SKM-1 treated with dmso at 0.1 percent for 144 hours (cell line): Measurements from ENCODE around the gene IFNAR2.
"Not testable (repeated sequence)": the region's sequence is repeated elsewhere in the genome, so short reads cannot be mapped to it uniquely, and the experiment has no call there.

Source experiments
- DNase-seq: peaks from one replicate; lab custom pipeline; 2025; ENCODE audit not compliant: unreplicated experiment; lab: John Stamatoyannopoulos, UW

The IFNAR2 gene

GRCh38 chr21:33214056-33214455, 15.7 kb upstream of the IFNAR2 start:
- DNase-seq, result no peak

GRCh38 chr21:33217138-33217520, 12.6 kb upstream of the IFNAR2 start:
- DNase-seq, result no peak

GRCh38 chr21:33219300-33219699, 10.4 kb upstream of the IFNAR2 start:
- no peak for DNase-seq

GRCh38 chr21:33219954-33220353, 9.8 kb upstream of the IFNAR2 start:
- DNase-seq, result no peak

GRCh38 chr21:33225376-33225775, 4.4 kb upstream of the IFNAR2 start:
- not testable (repeated sequence) for DNase-seq

GRCh38 chr21:33228455-33228854, 1.3 kb upstream of the IFNAR2 start:
- no peak for DNase-seq

- DNase-seq, result no peak
Observed at GRCh38 chr21:33229099-33229783, 497 bp upstream of the IFNAR2 start.

- DNase-seq, result no peak
Observed at GRCh38 chr21:33230545-33231324, 997 bp downstream of the IFNAR2 start.

GRCh38 chr21:33231526-33231925, 1.8 kb downstream of the IFNAR2 start:
- no peak for DNase-seq

GRCh38 chr21:33232291-33233034, 2.7 kb downstream of the IFNAR2 start:
- DNase-seq, result no peak

GRCh38 chr21:33234635-33235520, 5.1 kb downstream of the IFNAR2 start:
- no peak for DNase-seq

GRCh38 chr21:33236013-33236686, 6.4 kb downstream of the IFNAR2 start:
- no peak for DNase-seq

GRCh38 chr21:33236766-33237165, 7.0 kb downstream of the IFNAR2 start:
- DNase-seq, result no peak

- DNase-seq, result no peak
Observed at GRCh38 chr21:33237486-33237885, 7.7 kb downstream of the IFNAR2 start.

GRCh38 chr21:33238146-33238545, 8.4 kb downstream of the IFNAR2 start:
- no peak for DNase-seq

- no peak for DNase-seq
Observed at GRCh38 chr21:33238565-33239255, 9.0 kb downstream of the IFNAR2 start.

- not testable (repeated sequence) for DNase-seq
Observed at GRCh38 chr21:33239559-33240127, 9.9 kb downstream of the IFNAR2 start.

- no peak for DNase-seq
Observed at GRCh38 chr21:33240404-33240803, 10.7 kb downstream of the IFNAR2 start.

- DNase-seq, result no peak
Observed at GRCh38 chr21:33241846-33242245, 12.1 kb downstream of the IFNAR2 start.
